HG02678 (cell line): ENCODE results near the gene NDUFAF7.
"Not testable (repeated sequence)": the region's sequence is repeated elsewhere in the genome, so short reads cannot be mapped to it uniquely, and the experiment has no call there.

Experiments
- ATAC-seq: cut with Tn5 transposase; IDR thresholded peaks from one replicate; pipeline ENCODE4 v1.9.1; 2021; ENCODE audit warnings: mild to moderate bottlenecking, moderate library complexity; ENCODE audit not compliant: unreplicated experiment

NDUFAF7 gene

GRCh38 chr2:37231241-37232130 is at the start of gene NDUFAF7, which contains the start of gene CEBPZ:
TSS of gene NDUFAF7 (plus strand) at chr2:37231658. CDS start at chr2:37231706, 48 bp downstream.
TSS of gene CEBPZ (minus strand) at chr2:37231596. CDS start at chr2:37231567, 29 bp downstream.
- ATAC-seq = peak; percentile 97

- ATAC-seq = no peak
Observed at GRCh38 chr2:37181726-37182684, 49.5 kb upstream of the NDUFAF7 start.

- ATAC-seq = no peak
Observed at GRCh38 chr2:37188570-37188969, 42.9 kb upstream of the NDUFAF7 start, which contains the start of gene SULT6B1. TSS of gene SULT6B1 (minus strand) at chr2:37188670. CDS start at chr2:37188640, 30 bp downstream.

- ATAC-seq = no peak
Observed at GRCh38 chr2:37189452-37190153, 41.9 kb upstream of the NDUFAF7 start.

GRCh38 chr2:37190290-37190689 is 41.2 kb upstream of the NDUFAF7 start:
- no peak for ATAC-seq

- ATAC-seq = no peak
Observed at GRCh38 chr2:37191253-37191652, 40.2 kb upstream of the NDUFAF7 start.

- ATAC-seq = no peak
Observed at GRCh38 chr2:37191747-37192146, 39.7 kb upstream of the NDUFAF7 start.

GRCh38 chr2:37192551-37192950 is 38.9 kb upstream of the NDUFAF7 start:
- no peak for ATAC-seq

GRCh38 chr2:37195862-37196319 is 35.6 kb upstream of the NDUFAF7 start:
- not testable (repeated sequence) for ATAC-seq

GRCh38 chr2:37196320-37197195 is 34.9 kb upstream of the NDUFAF7 start, which contains the start of gene CEBPZOS:
TSS of gene CEBPZOS (plus strand) at chr2:37196496. CDS start at chr2:37199705, 3,209 bp downstream.
- peak; percentile 78 for ATAC-seq

- ATAC-seq = no peak
Observed at GRCh38 chr2:37198681-37199065, 32.8 kb upstream of the NDUFAF7 start.

GRCh38 chr2:37201208-37201607 is 30.2 kb upstream of the NDUFAF7 start:
- no peak for ATAC-seq

GRCh38 chr2:37201766-37202165 is 29.7 kb upstream of the NDUFAF7 start:
- ATAC-seq = no peak

GRCh38 chr2:37203708-37204107 is 27.8 kb upstream of the NDUFAF7 start:
- no peak for ATAC-seq

- not testable (repeated sequence) for ATAC-seq
Observed at GRCh38 chr2:37205071-37205661, 26.3 kb upstream of the NDUFAF7 start.

GRCh38 chr2:37205689-37206341 is 25.6 kb upstream of the NDUFAF7 start:
- no peak for ATAC-seq

GRCh38 chr2:37206760-37207159 is 24.7 kb upstream of the NDUFAF7 start:
- not testable (repeated sequence) for ATAC-seq

- no peak for ATAC-seq
Observed at GRCh38 chr2:37211212-37211611, 20.2 kb upstream of the NDUFAF7 start.
